Measurements from ENCODE around the gene HSPA12A. TPM values are rescaled to one million over a fixed set of nuclear protein-coding genes. Genes with fewer than 3 reads are reported as not detected.
A peak's percentile ranks its signal among the peaks of the same experiment; 100 is the strongest.

The HSPA12A gene
- total and polyA plus RNA-seq, 7 experiments from 2014 or later = 0.06 to 0.07 TPM; not detected in 5

DNA sequence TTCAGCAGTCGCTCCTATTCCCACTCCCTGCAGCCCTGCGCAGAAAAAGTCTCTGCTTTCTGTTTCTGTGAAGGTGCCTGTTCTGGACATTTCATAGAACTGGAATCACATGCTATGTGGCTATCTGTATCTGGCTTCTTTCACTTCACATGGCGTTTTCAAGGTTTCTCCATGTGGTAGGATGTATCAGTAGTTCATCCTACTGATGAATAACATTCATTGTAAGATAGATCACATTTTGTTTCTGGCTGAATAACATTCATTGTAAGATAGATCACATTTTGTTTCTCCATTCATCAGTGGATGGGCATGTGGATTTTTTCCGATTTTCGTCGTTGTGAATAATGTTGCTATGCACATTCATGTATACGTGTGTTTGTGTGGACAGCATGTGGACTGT is 44.5 kb downstream of the HSPA12A start:
- H3K9me3 Mint-ChIP-seq = peaks cover 0 to 4% (median 0%) of the 10 kb centered on the region in 11 donors
- Histone ChIP-seq H3K27me3 (ENCODE audit: control insufficient read depth in 2 of 2, insufficient read depth in 2 of 2, low read length in 2 of 2) (no peaks in the 10 kb centered on the region), H3K27ac (ENCODE audit: low read depth, low read length) (no peak overlapping the region), H3K4me3 (ENCODE audit: low read length) (no peak overlapping the region), H3K9me3 (ENCODE audit: control insufficient read depth in 2 of 3, low read length in 3 of 3) (no peaks in the 10 kb centered on the region), H3K4me1 (ENCODE audit: control insufficient read depth in 2 of 2, insufficient read depth in 2 of 2, low read length in 2 of 2) (no peaks in the 10 kb centered on the region), H3K36me3 (ENCODE audit: control insufficient read depth in 2 of 3, insufficient read depth in 3 of 3, low read length in 3 of 3) (no peaks in the 10 kb centered on the region)
- H3K27me3 Mint-ChIP-seq = peaks cover 2 to 78% (median 45%) of the 10 kb centered on the region in 5 donors
- ChIA-PET POLR2A (no interaction called here), CTCF (no interaction called here)
- no peak overlapping the region for H3K27ac Mint-ChIP-seq
- intact Hi-C loops (cut with micrococcal nuclease) = no loop called here
- no peak for ATAC-seq
- no peaks in the 10 kb centered on the region for H3K36me3 Mint-ChIP-seq
- peaks cover 0 to 2% (median 0%) of the 10 kb centered on the region in 7 donors for H3K4me1 Mint-ChIP-seq
- no peak for DNase-seq
- H3K4me3 Mint-ChIP-seq = no peak overlapping the region

DNA sequence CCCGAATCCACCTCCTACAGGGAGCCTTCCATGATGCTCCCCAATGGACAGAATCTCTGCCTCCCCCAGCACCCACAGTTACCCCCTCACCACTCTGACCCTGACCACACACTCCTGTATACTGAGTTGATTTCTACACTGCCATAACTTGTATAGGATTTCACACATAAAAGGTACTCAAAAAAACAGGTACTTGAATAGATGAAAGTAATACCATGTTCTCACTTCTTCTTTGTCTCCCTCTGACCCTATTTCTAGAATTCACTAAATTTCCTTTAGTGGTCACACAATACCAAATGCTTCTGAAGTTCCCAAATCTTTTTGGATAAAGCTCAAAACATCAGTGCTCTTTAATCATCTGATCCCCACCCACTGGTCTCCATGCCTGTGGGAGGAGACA is 45.4 kb downstream of the HSPA12A start:
- no peak for ATAC-seq
- Histone ChIP-seq H3K9me3 (ENCODE audit: control insufficient read depth in 2 of 3, low read length in 3 of 3) (no peaks in the 10 kb centered on the region), H3K27me3 (ENCODE audit: control insufficient read depth in 2 of 2, insufficient read depth in 2 of 2, low read length in 2 of 2) (no peaks in the 10 kb centered on the region), H3K4me3 (ENCODE audit: low read length) (no peak overlapping the region), H3K36me3 (ENCODE audit: control insufficient read depth in 2 of 3, insufficient read depth in 3 of 3, low read length in 3 of 3) (no peaks in the 10 kb centered on the region), H3K4me1 (ENCODE audit: control insufficient read depth in 2 of 2, insufficient read depth in 2 of 2, low read length in 2 of 2) (no peaks in the 10 kb centered on the region), H3K27ac (ENCODE audit: low read depth, low read length) (no peak overlapping the region)
- ChIA-PET POLR2A (no interaction called here), CTCF (no interaction called here)
- Mint-ChIP-seq H3K4me3 (no peak overlapping the region), H3K36me3 (no peaks in the 10 kb centered on the region), H3K4me1 (peaks cover 0 to 2% (median 0%) of the 10 kb centered on the region in 7 donors), H3K9me3 (peaks cover 0 to 4% (median 0%) of the 10 kb centered on the region in 11 donors), H3K27me3 (peaks cover 2 to 75% (median 41%) of the 10 kb centered on the region in 5 donors), H3K27ac (no peak overlapping the region)
- intact Hi-C loops (cut with micrococcal nuclease) = no loop called here
- DNase-seq = no peak

DNA sequence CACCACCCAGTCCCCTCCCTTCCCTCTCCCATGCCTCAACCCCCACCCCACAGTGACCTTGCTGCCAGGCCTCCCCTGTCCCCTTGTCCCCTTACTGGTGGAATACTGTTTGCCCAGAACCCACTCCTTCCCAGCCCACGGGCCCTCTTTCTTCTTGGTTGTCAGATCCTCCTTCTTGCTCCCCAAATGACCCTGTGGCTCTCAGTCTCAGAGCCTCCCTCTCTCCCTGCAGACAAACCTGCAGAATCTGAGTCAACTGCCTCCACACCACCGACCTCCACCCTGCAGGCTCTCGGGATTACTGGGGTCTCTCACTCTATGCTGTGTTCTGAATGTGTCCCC is 47.5 kb downstream of the HSPA12A start:
- Histone ChIP-seq H3K36me3 (ENCODE audit: control insufficient read depth in 2 of 3, insufficient read depth in 3 of 3, low read length in 3 of 3) (no peaks in the 10 kb centered on the region), H3K4me3 (ENCODE audit: low read length) (no peak overlapping the region), H3K9me3 (ENCODE audit: control insufficient read depth in 2 of 3, low read length in 3 of 3) (no peaks in the 10 kb centered on the region), H3K4me1 (ENCODE audit: control insufficient read depth in 2 of 2, insufficient read depth in 2 of 2, low read length in 2 of 2) (no peaks in the 10 kb centered on the region), H3K27me3 (ENCODE audit: control insufficient read depth in 2 of 2, insufficient read depth in 2 of 2, low read length in 2 of 2) (no peaks in the 10 kb centered on the region), H3K27ac (ENCODE audit: low read depth, low read length) (no peak overlapping the region)
- Mint-ChIP-seq H3K9me3 (peaks cover 0 to 4% (median 0%) of the 10 kb centered on the region in 11 donors), H3K36me3 (no peaks in the 10 kb centered on the region), H3K27ac (no peak overlapping the region), H3K27me3 (peaks cover 4 to 78% (median 41%) of the 10 kb centered on the region in 5 donors), H3K4me1 (peaks cover 0 to 2% (median 0%) of the 10 kb centered on the region in 7 donors), H3K4me3 (no peak overlapping the region)
- DNase-seq (no peak), ATAC-seq (no peak)
- ChIA-PET CTCF (no interaction called here), POLR2A (no interaction called here)
- intact Hi-C loops (cut with micrococcal nuclease) = no loop called here

DNA sequence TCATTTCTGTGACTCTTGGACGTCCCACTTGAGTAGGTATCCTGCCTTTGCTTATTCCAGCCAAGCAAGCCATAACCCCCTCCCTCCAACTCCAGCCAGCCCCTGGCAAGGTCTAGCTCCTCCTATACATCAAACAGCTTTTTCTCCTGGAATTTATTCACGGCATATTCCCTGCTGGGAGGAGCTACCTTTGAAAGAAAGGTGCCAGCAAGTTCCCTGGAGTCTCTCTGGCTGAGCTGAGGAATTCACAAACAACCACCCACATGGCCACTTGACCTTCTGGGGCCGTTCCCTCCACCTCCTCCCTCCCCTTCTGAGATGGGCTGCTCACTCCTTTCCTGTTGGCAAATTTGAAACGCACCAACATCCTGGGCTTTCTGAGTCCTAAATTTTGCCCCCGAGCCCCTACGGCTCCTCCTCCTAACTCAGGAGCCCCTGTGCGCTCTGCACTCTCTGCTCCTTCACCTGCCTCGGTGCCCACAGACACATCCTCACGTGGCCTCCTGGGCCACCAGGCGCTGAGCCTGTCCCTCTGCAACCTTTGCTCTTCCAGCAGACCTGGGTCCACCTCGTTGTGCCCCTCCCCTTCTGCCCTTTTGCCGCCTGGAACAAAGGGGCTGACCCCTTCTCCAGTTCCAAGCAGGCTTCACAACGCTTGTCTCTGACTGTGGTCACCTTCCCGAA is 48.0 kb downstream of the HSPA12A start:
- no peaks in the 10 kb centered on the region for H3K36me3 Mint-ChIP-seq
- no peak overlapping the region for H3K27ac ChIP-seq (ENCODE audit: low read depth, low read length)
- H3K36me3 ChIP-seq (ENCODE audit: control insufficient read depth in 2 of 3, insufficient read depth in 3 of 3, low read length in 3 of 3) = no peaks in the 10 kb centered on the region
- H3K4me1 ChIP-seq (ENCODE audit: control insufficient read depth in 2 of 2, insufficient read depth in 2 of 2, low read length in 2 of 2) = no peaks in the 10 kb centered on the region
- H3K27me3 Mint-ChIP-seq = peaks cover 4 to 78% (median 44%) of the 10 kb centered on the region in 5 donors
- ATAC-seq (no peak), DNase-seq (no peak)
- CTCF ChIA-PET = no interaction called here
- peaks cover 0 to 3% of the 10 kb centered on the region in 2 donors for H3K27me3 ChIP-seq (ENCODE audit: control insufficient read depth in 2 of 2, insufficient read depth in 2 of 2, low read length in 2 of 2)
- peak overlapping the region in 1 of 9 donors; percentile 76 for H3K27ac Mint-ChIP-seq
- intact Hi-C loops (cut with micrococcal nuclease) = no loop called here
- no peaks in the 10 kb centered on the region for H3K9me3 ChIP-seq (ENCODE audit: control insufficient read depth in 2 of 3, low read length in 3 of 3)
- POLR2A ChIA-PET = no interaction called here
- H3K4me3 Mint-ChIP-seq = no peak overlapping the region
- H3K4me1 Mint-ChIP-seq = peaks cover 0 to 2% (median 0%) of the 10 kb centered on the region in 7 donors
- H3K4me3 ChIP-seq (ENCODE audit: low read length) = no peak overlapping the region
- peaks cover 0 to 4% (median 0%) of the 10 kb centered on the region in 11 donors for H3K9me3 Mint-ChIP-seq

DNA sequence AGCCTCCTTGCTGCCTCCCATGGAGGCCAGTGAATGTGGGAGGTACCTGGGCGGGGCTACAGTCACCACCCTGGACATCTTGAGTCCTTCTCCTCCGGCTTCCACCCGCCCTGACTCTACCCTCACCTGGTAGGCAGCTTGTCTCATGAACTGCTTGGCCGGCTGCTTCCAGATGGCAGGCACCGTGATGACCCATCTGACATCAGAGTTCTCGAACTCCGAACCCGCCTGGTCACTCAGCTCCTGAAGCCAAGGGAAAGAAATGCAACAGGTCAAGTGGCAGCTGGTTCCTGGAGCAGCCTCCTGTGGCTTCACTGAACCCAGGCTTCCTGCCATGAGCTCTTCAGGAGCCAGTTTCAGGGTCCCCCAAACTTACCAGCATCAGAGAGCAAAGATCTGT is 50.1 kb downstream of the HSPA12A start:
- Mint-ChIP-seq H3K9me3 (peaks cover 0 to 4% (median 0%) of the 10 kb centered on the region in 11 donors), H3K27me3 (peaks cover 4 to 81% (median 49%) of the 10 kb centered on the region in 5 donors), H3K4me1 (peaks cover 0 to 2% (median 0%) of the 10 kb centered on the region in 7 donors), H3K4me3 (no peak overlapping the region), H3K36me3 (no peaks in the 10 kb centered on the region), H3K27ac (no peak overlapping the region)
- peaks cover 0 to 3% of the 10 kb centered on the region in 2 donors for H3K27me3 ChIP-seq (ENCODE audit: control insufficient read depth in 2 of 2, insufficient read depth in 2 of 2, low read length in 2 of 2)
- no peaks in the 10 kb centered on the region for H3K9me3 ChIP-seq (ENCODE audit: control insufficient read depth in 2 of 3, low read length in 3 of 3)
- no peaks in the 10 kb centered on the region for H3K36me3 ChIP-seq (ENCODE audit: control insufficient read depth in 2 of 3, insufficient read depth in 3 of 3, low read length in 3 of 3)
- no peak overlapping the region for H3K27ac ChIP-seq (ENCODE audit: low read depth, low read length)
- ChIA-PET CTCF (interaction anchor here (1.2 kb wide), 1 partner anchor 96 kb away, joined by 4 read pairs; no protein-coding TSS in a partner anchor), POLR2A (no interaction called here)
- no peak overlapping the region for H3K4me3 ChIP-seq (ENCODE audit: low read length)
- intact Hi-C loops (cut with micrococcal nuclease) = no loop called here
- no peak for DNase-seq
- no peaks in the 10 kb centered on the region for H3K4me1 ChIP-seq (ENCODE audit: control insufficient read depth in 2 of 2, insufficient read depth in 2 of 2, low read length in 2 of 2)
- no peak for ATAC-seq

DNA sequence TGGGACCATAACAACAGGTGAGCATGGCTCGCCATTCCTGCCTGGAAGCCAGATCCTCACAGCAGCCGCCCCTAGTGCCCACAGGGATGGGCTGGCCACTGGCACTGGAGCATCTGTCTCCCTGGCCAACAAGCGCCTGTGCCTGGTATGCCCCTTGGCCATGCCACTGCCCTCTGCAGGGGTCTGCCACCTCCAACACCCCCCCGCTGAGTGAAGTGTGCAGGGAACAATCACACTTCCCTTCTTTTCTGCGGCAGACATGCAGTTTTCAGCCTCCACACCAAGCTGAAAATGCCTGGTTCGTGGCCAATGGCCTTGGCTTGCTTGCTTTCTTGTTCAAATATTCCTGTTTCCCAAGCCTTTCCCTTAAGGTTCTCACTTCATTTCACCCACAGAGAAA is 50.7 kb downstream of the HSPA12A start:
- H3K36me3 ChIP-seq (ENCODE audit: control insufficient read depth in 2 of 3, insufficient read depth in 3 of 3, low read length in 3 of 3) = no peaks in the 10 kb centered on the region
- H3K27ac Mint-ChIP-seq = no peak overlapping the region
- no peaks in the 10 kb centered on the region for H3K4me1 ChIP-seq (ENCODE audit: control insufficient read depth in 2 of 2, insufficient read depth in 2 of 2, low read length in 2 of 2)
- ATAC-seq = no peak
- H3K27me3 ChIP-seq (ENCODE audit: control insufficient read depth in 2 of 2, insufficient read depth in 2 of 2, low read length in 2 of 2) = peaks cover 0 to 3% of the 10 kb centered on the region in 2 donors
- no peaks in the 10 kb centered on the region for H3K9me3 ChIP-seq (ENCODE audit: control insufficient read depth in 2 of 3, low read length in 3 of 3)
- intact Hi-C loops (cut with micrococcal nuclease) = no loop called here
- ChIA-PET POLR2A (no interaction called here), CTCF (no interaction called here)
- H3K9me3 Mint-ChIP-seq = peaks cover 0 to 4% (median 0%) of the 10 kb centered on the region in 11 donors
- H3K36me3 Mint-ChIP-seq = no peaks in the 10 kb centered on the region
- peaks cover 4 to 76% (median 43%) of the 10 kb centered on the region in 5 donors for H3K27me3 Mint-ChIP-seq
- no peak for DNase-seq
- peaks cover 0 to 2% (median 0%) of the 10 kb centered on the region in 7 donors for H3K4me1 Mint-ChIP-seq
- H3K4me3 ChIP-seq (ENCODE audit: low read length) = no peak overlapping the region
- H3K4me3 Mint-ChIP-seq = no peak overlapping the region
- no peak overlapping the region for H3K27ac ChIP-seq (ENCODE audit: low read depth, low read length)

All from naive thymus-derived CD4-positive, alpha-beta T cell (primary cell).